Measurements from ENCODE around the gene ZNRD2. TPM values are rescaled to one million over a fixed set of nuclear protein-coding genes. Genes with fewer than 3 reads are reported as not detected.

The ZNRD2 gene
- total RNA-seq, 1 donor from 2014 or later = 157 TPM

- H3K27ac ChIP-seq = no peak overlapping the region
- H3K27me3 ChIP-seq = no peaks in the 10 kb centered on the region
- H3K9me3 ChIP-seq = no peaks in the 10 kb centered on the region
- DNase-seq (ENCODE audit: low spot score in 2 of 2) = no peak
- peaks cover 12 to 13% of the 10 kb centered on the region in 2 donors for H3K4me1 ChIP-seq
- intact Hi-C loops (cut with DNase I) = loop anchor here (5.0 to 10.0 kb wide), 2 partner anchors 97 to 214 kb away; partner anchors contain the start of genes KAT5 and SNX32
- no peak overlapping the region for H3K4me3 ChIP-seq
- TF ChIP-seq CTCF (IDR thresholded peaks at IDR 0.05) = no peak
- H3K36me3 ChIP-seq = peaks cover 54 to 58% of the 10 kb centered on the region in 2 donors
These were observed 47.9 kb downstream of the ZNRD2 start for GRCh38 chr11:65617990-65618751.

- intact Hi-C loops (cut with DNase I) = loop anchor here (5.0 to 10.0 kb wide), 2 partner anchors 96 to 214 kb away; partner anchors contain the start of genes KAT5 and SNX32
- Histone ChIP-seq H3K27me3 (no peaks in the 10 kb centered on the region), H3K4me3 (no peak overlapping the region), H3K27ac (no peak overlapping the region), H3K9me3 (no peaks in the 10 kb centered on the region), H3K4me1 (peaks cover 11 to 13% of the 10 kb centered on the region in 2 donors), H3K36me3 (peaks cover 59 to 63% of the 10 kb centered on the region in 2 donors)
- DNase-seq (ENCODE audit: low spot score in 2 of 2) = no peak
- TF ChIP-seq CTCF (IDR thresholded peaks at IDR 0.05) = no peak
These were observed 48.5 kb downstream of the ZNRD2 start for GRCh38 chr11:65618763-65619162.

GRCh38 chr11:65619281-65619928 lies 49.1 kb downstream of the ZNRD2 start:
- intact Hi-C loops (cut with DNase I) = loop anchor here (5.0 to 10.0 kb wide), 2 partner anchors 95 to 213 kb away; partner anchors contain the start of genes KAT5 and SNX32
- no peak for TF ChIP-seq CTCF (IDR thresholded peaks at IDR 0.05)
- H3K9me3 ChIP-seq = no peaks in the 10 kb centered on the region
- no peak overlapping the region for H3K4me3 ChIP-seq
- H3K4me1 ChIP-seq = peaks cover 11 to 13% of the 10 kb centered on the region in 2 donors
- no peak for DNase-seq (ENCODE audit: low spot score in 2 of 2)
- H3K27ac ChIP-seq = no peak overlapping the region
- H3K36me3 ChIP-seq = peaks cover 65 to 69% of the 10 kb centered on the region in 2 donors
- H3K27me3 ChIP-seq = no peaks in the 10 kb centered on the region

- no peaks in the 10 kb centered on the region for H3K27me3 ChIP-seq
- no peak overlapping the region for H3K27ac ChIP-seq
- no peak for DNase-seq (ENCODE audit: low spot score in 2 of 2)
- intact Hi-C loops (cut with DNase I) = no loop called here
- TF ChIP-seq CTCF (IDR thresholded peaks at IDR 0.05) = no peak
- no peaks in the 10 kb centered on the region for H3K9me3 ChIP-seq
- peaks cover 76 to 81% of the 10 kb centered on the region in 2 donors for H3K36me3 ChIP-seq
- no peak overlapping the region for H3K4me3 ChIP-seq
- H3K4me1 ChIP-seq = peaks cover 11 to 13% of the 10 kb centered on the region in 2 donors
These were observed 50.4 kb downstream of the ZNRD2 start for GRCh38 chr11:65620666-65621065.

GRCh38 chr11:65621460-65621859 lies 51.2 kb downstream of the ZNRD2 start:
- TF ChIP-seq CTCF (IDR thresholded peaks at IDR 0.05) = no peak
- Histone ChIP-seq H3K27me3 (no peaks in the 10 kb centered on the region), H3K4me3 (no peak overlapping the region), H3K36me3 (peaks cover 83 to 89% of the 10 kb centered on the region in 2 donors), H3K27ac (no peak overlapping the region), H3K9me3 (no peaks in the 10 kb centered on the region), H3K4me1 (peaks cover 7 to 10% of the 10 kb centered on the region in 2 donors)
- intact Hi-C loops (cut with DNase I) = no loop called here
- DNase-seq (ENCODE audit: low spot score in 2 of 2) = no peak

Other genes with a start within 250 kb of the ZNRD2 start
- gene DPF2, start 236.6 kb upstream of the ZNRD2 start, total RNA-seq = 70.9 TPM
- not detected for gene TIGD3, start 215.7 kb upstream of the ZNRD2 start, total RNA-seq
- gene SLC25A45, start 187.8 kb upstream of the ZNRD2 start, total RNA-seq = 11.4 TPM
- gene FRMD8, start 183.8 kb upstream of the ZNRD2 start, total RNA-seq = 99.3 TPM
- 180 TPM for gene NEAT1, start 147.7 kb upstream of the ZNRD2 start, total RNA-seq
- gene MALAT1, start 71.4 kb upstream of the ZNRD2 start, total RNA-seq = 8,553 TPM
- gene SCYL1, start 45.4 kb upstream of the ZNRD2 start, total RNA-seq = 220 TPM
- 702 TPM for gene LTBP3, start 12.1 kb upstream of the ZNRD2 start, total RNA-seq
- 104 TPM for gene FAM89B, start 2.1 kb downstream of the ZNRD2 start, total RNA-seq
- gene EHBP1L1, start 5.6 kb downstream of the ZNRD2 start, total RNA-seq = 418 TPM
- not detected for gene KCNK7, start 25.3 kb downstream of the ZNRD2 start, total RNA-seq
- 121 TPM for gene MAP3K11, start 43.7 kb downstream of the ZNRD2 start, total RNA-seq
- 181 TPM for gene PCNX3, start 45.3 kb downstream of the ZNRD2 start, total RNA-seq
- 145 TPM for gene SIPA1, start 67.6 kb downstream of the ZNRD2 start, total RNA-seq
- 115 TPM for gene RELA, start 92.4 kb downstream of the ZNRD2 start, total RNA-seq
- 31.0 TPM for gene KAT5, start 141.8 kb downstream of the ZNRD2 start, total RNA-seq
- gene RNASEH2C, start 150.3 kb downstream of the ZNRD2 start, total RNA-seq = 155 TPM
- gene AP5B1, start 210.5 kb downstream of the ZNRD2 start, total RNA-seq = 31.8 TPM
- not detected for gene OVOL1, start 216.6 kb downstream of the ZNRD2 start, total RNA-seq

Measured in ascending aorta (tissue), 2 donors.